Stimulated activated naive B cell treated with anti-CD40 and anti-IgM and Interleukin-4, amounts not matched to agents 10 μg/mL and 1 μg/mL and 100 μg/mL, for 72 hours (primary cell): Measurements from ENCODE around the gene EPX.
"Not testable (repeated sequence)": the region's sequence is repeated elsewhere in the genome, so short reads cannot be mapped to it uniquely, and the experiment has no call there.

ENCODE experiments used
- ATAC-seq, 2 donors: fragments of 150-1000 bp; cut with Tn5 transposase; replicated peaks; 2 replicates each; pipeline ENCODE4 v1.10.0; 2021; ENCODE audit warnings: moderate library complexity in 1 of 2
- DNase-seq: peaks from one replicate; pipeline ENCODE4 v3.0.0; 2021
- H3K27ac Mint-ChIP-seq: one replicate; pipeline ENCODE4 v1.8.0; 2022; ENCODE audit warnings: mild to moderate bottlenecking, mixed read lengths
- H3K27me3 Mint-ChIP-seq, 2 donors: one replicate each; pipeline ENCODE4 v1.8.0; 2022; ENCODE audit warnings: mixed read lengths in 2 of 2
- H3K36me3 Mint-ChIP-seq, 2 donors: one replicate each; pipeline ENCODE4 v1.8.0; 2022; ENCODE audit warnings: mixed read lengths in 2 of 2, mild to moderate bottlenecking in 1 of 2
- H3K4me1 Mint-ChIP-seq, 2 donors: one replicate each; pipeline ENCODE4 v1.8.0; 2022; ENCODE audit warnings: mixed read lengths in 2 of 2, mild to moderate bottlenecking in 1 of 2
- H3K4me3 Mint-ChIP-seq, 2 donors: one replicate each; pipeline ENCODE4 v1.8.0; 2022; ENCODE audit warnings: mild to moderate bottlenecking in 2 of 2, mixed read lengths in 2 of 2, moderate library complexity in 1 of 2
- H3K9me3 Mint-ChIP-seq, 2 donors: one replicate each; pipeline ENCODE4 v1.8.0; 2022; ENCODE audit warnings: mixed read lengths in 2 of 2, mild to moderate bottlenecking in 1 of 2

Gene EPX, protein sequence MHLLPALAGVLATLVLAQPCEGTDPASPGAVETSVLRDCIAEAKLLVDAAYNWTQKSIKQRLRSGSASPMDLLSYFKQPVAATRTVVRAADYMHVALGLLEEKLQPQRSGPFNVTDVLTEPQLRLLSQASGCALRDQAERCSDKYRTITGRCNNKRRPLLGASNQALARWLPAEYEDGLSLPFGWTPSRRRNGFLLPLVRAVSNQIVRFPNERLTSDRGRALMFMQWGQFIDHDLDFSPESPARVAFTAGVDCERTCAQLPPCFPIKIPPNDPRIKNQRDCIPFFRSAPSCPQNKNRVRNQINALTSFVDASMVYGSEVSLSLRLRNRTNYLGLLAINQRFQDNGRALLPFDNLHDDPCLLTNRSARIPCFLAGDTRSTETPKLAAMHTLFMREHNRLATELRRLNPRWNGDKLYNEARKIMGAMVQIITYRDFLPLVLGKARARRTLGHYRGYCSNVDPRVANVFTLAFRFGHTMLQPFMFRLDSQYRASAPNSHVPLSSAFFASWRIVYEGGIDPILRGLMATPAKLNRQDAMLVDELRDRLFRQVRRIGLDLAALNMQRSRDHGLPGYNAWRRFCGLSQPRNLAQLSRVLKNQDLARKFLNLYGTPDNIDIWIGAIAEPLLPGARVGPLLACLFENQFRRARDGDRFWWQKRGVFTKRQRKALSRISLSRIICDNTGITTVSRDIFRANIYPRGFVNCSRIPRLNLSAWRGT

DNA sequence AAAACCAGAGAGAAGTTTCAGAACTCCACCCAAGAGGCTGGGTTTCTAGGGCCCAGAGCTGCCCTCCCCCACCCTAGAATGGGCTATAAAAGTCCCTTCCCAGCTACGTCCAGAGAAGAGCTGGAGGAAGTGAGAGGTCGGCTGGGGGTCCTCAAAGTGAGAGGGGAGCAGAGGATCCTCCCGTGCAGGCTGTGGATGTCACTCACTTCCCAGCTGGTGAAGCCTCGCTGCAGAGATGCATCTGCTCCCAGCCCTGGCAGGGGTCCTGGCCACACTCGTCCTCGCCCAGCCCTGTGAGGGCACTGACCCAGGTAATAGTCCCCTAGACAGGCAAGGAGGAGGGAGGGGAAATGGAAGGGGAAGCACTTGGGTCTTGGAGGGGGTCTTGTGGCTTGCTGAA lies at the start of gene EPX:
TSS of gene EPX (plus strand) at position 115 of the 400 bp plus-strand sequence. CDS start at position 236, 121 bp downstream.
- no peaks in the 10 kb centered on the region for H3K36me3 Mint-ChIP-seq
- H3K27me3 Mint-ChIP-seq = peaks cover 37 to 56% of the 10 kb centered on the region in 2 donors
- DNase-seq (no peak), ATAC-seq (no peak)
- H3K27ac Mint-ChIP-seq = no peak within 1 kb of the TSS
- no peaks in the 10 kb centered on the region for H3K9me3 Mint-ChIP-seq
- H3K4me1 Mint-ChIP-seq = peaks cover 2 to 5% of the 10 kb centered on the region in 2 donors
- H3K4me3 Mint-ChIP-seq = no peak within 1 kb of the TSS

DNA sequence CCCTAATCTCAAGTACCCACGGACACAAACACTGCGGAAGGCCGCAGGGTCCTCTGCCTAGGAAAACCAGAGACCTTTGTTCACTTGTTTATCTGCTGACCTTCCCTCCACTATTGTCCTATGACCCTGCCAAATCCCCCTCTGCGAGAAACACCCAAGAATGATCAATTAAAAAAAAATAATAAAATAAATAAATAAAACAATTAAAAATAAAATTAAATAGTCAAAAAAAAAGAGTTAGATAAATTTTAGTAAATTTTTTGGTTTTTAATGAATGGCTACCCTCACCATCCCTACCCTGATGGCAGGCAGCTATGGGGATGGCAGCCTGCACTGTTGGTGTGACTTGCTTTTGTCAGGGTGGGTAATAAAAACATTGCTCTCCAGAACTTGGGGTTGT lies 49.2 kb upstream of the EPX start:
- not testable (repeated sequence) for ATAC-seq, H3K4me1 Mint-ChIP-seq, DNase-seq, H3K27ac Mint-ChIP-seq, H3K36me3 Mint-ChIP-seq, H3K4me3 Mint-ChIP-seq
- Mint-ChIP-seq H3K27me3 (peaks cover 34 to 66% of the 10 kb centered on the region in 2 donors), H3K9me3 (peaks cover 20 to 28% of the 10 kb centered on the region in 2 donors)

DNA sequence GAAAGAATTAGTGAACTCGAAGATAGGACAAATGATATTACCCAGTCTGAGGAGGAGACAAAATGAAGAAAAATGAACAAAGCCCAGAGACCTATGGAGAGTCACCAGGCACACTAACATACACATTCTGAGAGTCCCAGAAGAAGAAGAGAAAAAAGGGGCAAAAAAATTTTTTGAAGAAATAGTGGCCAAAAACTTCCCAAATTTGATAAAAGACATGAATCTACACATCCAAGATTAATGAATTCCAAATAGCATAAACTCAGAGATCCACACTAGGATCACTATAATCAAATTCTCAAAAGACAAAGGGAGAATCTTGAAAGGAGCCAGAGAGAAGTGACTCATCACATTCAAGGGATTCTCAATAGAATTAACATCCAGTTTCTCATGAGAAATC lies 47.7 kb upstream of the EPX start:
- ATAC-seq (no peak), DNase-seq (no peak)
- Mint-ChIP-seq H3K4me3 (no peak overlapping the region), H3K27me3 (peaks cover 43 to 65% of the 10 kb centered on the region in 2 donors), H3K27ac (no peak overlapping the region), H3K4me1 (no peaks in the 10 kb centered on the region), H3K9me3 (peaks cover 20 to 28% of the 10 kb centered on the region in 2 donors), H3K36me3 (peaks cover 6 to 9% of the 10 kb centered on the region in 2 donors)

DNA sequence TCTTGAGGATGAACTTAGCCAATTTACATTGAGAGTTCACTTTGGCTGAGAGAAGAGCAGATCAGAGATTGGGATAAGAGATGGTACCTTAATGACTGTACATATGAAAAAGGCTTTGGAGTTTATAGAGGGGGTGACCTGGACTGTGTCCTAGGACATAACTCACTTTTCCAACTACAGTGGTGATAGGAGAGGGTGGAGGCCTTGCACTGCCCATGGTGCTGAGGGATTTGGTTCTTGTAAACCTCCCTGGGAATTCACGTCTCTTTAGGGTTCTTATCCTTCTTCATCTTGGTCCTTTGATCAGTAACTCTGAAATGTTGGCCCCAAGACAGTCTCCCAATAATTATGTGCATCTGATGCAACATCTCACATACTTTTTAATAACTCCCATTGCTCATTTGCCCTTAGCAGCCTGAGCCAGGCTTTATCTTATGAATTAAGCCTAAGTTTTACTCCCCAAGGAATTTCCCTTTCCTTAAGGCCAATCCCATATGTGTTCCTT lies 44.5 kb upstream of the EPX start, which contains the start of gene OR4D1:
TSS of gene OR4D1 (plus strand) at position 455 of the 505 bp plus-strand sequence. CDS start 6,770 bp downstream, outside the sequence.
- Mint-ChIP-seq H3K9me3 (peaks cover 20 to 28% of the 10 kb centered on the region in 2 donors), H3K27me3 (peaks cover 42 to 51% of the 10 kb centered on the region in 2 donors), H3K4me3 (no peak within 1 kb of the TSS), H3K36me3 (peaks cover 6 to 9% of the 10 kb centered on the region in 2 donors), H3K27ac (no peak within 1 kb of the TSS), H3K4me1 (peaks cover 0 to 7% of the 10 kb centered on the region in 2 donors)
- DNase-seq = no peak
- no peak for ATAC-seq

DNA sequence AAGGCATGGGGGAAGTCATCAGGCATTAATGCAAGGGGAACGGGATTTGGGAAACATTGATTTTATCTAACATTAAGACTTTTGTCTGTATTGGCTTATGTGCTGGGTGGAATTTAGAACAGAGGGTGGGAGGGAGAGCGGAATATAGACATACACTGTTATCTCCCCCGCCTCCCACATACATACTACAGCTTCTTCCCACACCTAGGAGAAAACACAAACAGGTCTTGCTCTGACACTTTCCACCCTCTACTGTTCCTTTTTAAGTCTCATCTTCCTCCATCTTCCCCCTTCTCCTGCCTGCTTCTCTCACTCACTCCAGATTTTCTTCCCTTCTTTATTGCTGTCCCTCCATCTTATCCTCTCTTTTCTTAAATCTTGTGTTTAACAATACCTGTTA lies 43.9 kb upstream of the EPX start:
- Mint-ChIP-seq H3K36me3 (peaks cover 6 to 9% of the 10 kb centered on the region in 2 donors), H3K27me3 (peaks cover 41 to 50% of the 10 kb centered on the region in 2 donors), H3K4me1 (peaks cover 0 to 9% of the 10 kb centered on the region in 2 donors), H3K4me3 (no peak overlapping the region), H3K27ac (no peak overlapping the region), H3K9me3 (peaks cover 20 to 28% of the 10 kb centered on the region in 2 donors)
- ATAC-seq (no peak), DNase-seq (no peak)

DNA sequence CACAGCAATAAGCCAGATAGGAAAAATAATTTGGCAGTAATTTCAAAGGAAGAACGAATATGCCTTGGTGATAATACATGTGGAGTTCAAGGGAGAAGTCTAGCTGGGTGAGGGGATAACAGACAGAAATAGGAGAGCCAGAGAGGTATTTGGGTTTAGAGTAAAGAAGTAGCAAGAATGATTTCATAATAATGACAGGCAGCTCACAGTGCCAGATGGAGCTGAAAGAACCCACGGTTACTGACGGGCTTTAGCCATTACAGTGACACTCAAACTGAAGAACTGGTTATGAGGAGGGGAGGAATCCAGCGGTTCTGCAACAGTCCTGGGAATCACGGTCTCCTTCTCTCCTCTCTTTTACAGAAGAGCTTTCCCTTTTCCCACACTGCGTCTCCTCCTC lies 42.1 kb upstream of the EPX start:
- no peak overlapping the region for H3K27ac Mint-ChIP-seq
- peaks cover 34 to 47% of the 10 kb centered on the region in 2 donors for H3K27me3 Mint-ChIP-seq
- H3K4me3 Mint-ChIP-seq = no peak overlapping the region
- H3K4me1 Mint-ChIP-seq = peaks cover 0 to 9% of the 10 kb centered on the region in 2 donors
- peaks cover 0 to 2% of the 10 kb centered on the region in 2 donors for H3K36me3 Mint-ChIP-seq
- H3K9me3 Mint-ChIP-seq = peaks cover 9 to 13% of the 10 kb centered on the region in 2 donors
- DNase-seq (no peak), ATAC-seq (no peak)

DNA sequence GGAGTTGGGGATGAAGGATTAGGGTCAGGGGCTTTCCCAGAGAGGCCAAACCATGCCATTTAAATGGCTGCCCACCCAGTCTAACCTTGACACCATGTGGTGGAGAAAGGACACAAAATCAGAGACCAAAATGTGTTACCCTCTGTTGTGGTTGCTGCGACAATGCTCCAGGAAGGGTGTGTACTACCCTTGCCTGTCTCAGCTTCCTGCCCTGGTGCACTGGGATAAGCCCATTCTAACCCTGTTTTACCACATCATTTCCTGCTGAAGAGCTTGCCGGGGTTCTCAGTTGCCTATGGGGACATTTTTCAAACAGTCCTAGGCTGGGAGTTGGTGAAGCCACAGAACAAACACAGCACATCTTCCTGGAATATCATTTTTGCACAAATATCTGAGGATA lies 39.5 kb upstream of the EPX start:
- H3K36me3 Mint-ChIP-seq = no peaks in the 10 kb centered on the region
- H3K4me3 Mint-ChIP-seq = no peak overlapping the region
- H3K27ac Mint-ChIP-seq = no peak overlapping the region
- no peaks in the 10 kb centered on the region for H3K9me3 Mint-ChIP-seq
- ATAC-seq = no peak
- peaks cover 42 to 47% of the 10 kb centered on the region in 2 donors for H3K27me3 Mint-ChIP-seq
- H3K4me1 Mint-ChIP-seq = peaks cover 7 to 20% of the 10 kb centered on the region in 2 donors
- no peak for DNase-seq

DNA sequence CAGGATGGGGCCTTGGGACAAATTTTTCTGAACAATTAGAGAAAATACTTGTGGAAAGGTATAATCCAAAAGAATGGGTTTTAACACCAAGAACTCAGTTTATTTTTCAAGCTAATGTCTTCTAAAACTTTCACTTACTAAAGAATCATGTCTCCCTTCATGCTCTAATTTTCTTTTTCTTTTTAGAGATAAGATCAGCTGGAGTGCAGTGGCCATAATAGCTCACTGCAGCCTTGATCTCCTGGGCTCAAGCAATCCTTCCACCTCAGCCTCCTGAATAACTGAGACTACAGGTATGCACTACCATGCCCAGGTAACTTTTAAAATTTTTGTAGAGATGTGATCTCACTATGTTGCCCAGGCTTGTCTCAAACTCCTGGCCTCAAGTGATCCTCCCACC lies 38.9 kb upstream of the EPX start:
- Mint-ChIP-seq H3K4me3 (no peak overlapping the region), H3K9me3 (no peaks in the 10 kb centered on the region), H3K4me1 (peaks cover 7 to 20% of the 10 kb centered on the region in 2 donors), H3K27me3 (peaks cover 35 to 41% of the 10 kb centered on the region in 2 donors), H3K36me3 (no peaks in the 10 kb centered on the region), H3K27ac (no peak overlapping the region)
- DNase-seq (no peak), ATAC-seq (no peak)

DNA sequence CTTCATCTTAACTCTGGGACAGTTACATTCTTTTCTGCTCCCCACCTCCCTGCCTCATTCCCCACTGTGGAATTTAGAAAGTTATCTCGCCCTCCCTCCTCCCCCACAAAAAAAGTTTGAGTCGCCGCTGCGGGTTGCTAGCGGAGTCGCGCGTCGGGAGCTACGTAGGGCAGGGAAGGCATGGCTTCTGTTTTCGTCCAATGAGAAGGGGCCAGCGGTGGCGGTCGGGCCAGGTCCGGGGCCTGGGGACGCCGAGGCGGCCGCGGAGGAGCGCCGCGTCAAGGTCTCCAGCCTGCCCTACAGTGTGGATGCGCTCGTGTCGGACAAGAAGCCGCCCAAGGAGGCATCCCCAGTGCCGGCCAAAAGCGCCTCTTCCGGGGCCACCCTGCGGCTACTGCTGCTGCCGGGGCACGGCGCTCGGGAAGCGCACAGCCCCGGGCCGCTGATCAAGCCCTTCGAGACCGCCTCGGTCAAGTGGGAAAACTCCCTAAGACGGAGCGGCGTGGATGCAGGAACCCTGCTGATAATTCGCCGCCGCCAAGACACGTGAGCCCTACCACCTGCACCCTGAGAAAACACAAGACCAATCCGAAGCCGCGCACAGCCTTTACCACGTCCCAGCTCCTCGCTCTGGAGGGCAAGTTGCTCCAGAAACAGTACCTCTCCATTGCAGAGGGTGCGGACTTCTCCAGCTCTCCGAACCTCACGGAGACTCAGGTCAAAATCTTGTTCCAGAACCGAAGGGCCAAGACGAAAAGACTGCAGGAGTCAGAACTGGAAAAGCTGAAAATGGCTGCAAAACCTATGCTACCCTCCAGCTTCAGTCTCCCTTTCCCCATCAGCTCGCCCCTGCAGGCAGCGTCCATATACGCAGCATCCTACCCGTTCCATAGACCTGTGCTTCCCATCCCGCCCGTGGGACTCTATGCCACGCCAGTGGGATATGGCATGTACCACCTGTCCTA lies 35.4 kb upstream of the EPX start:
- DNase-seq = peak; percentile 6
- peak overlapping the region; percentile 85 for H3K27ac Mint-ChIP-seq

DNA sequence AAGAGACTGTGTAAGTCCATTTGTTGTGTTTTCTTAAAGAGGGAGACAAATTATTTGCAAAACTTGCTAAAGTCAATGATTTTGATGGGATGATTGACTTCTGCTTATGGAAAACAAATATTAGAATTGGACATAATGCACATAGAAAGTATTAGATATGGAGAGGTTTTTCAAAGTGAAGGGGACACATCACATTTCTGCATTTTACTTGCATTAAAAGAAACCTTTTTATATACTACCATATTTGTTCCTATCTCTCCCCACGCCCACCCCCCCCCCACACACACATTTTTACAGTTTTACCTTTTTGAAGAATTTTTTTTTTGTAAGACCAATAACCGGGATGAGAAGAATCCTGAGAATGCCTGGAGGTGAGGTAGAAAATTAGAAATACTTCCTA lies 34.3 kb upstream of the EPX start:
- H3K36me3 Mint-ChIP-seq = no peaks in the 10 kb centered on the region
- no peak for DNase-seq
- H3K9me3 Mint-ChIP-seq = no peaks in the 10 kb centered on the region
- ATAC-seq = no peak
- H3K4me1 Mint-ChIP-seq = peaks cover 7 to 11% of the 10 kb centered on the region in 2 donors
- H3K4me3 Mint-ChIP-seq = no peak overlapping the region
- peaks cover 33 to 42% of the 10 kb centered on the region in 2 donors for H3K27me3 Mint-ChIP-seq
- no peak overlapping the region for H3K27ac Mint-ChIP-seq

More for the DNA sequence above, 35.4 kb upstream of the EPX start:
- peak; percentile 83 to 88 for ATAC-seq
- H3K9me3 Mint-ChIP-seq = no peaks in the 10 kb centered on the region
- H3K4me3 Mint-ChIP-seq = peak overlapping the region; percentile 83 to 84
- H3K27me3 Mint-ChIP-seq = peaks cover 30 to 39% of the 10 kb centered on the region in 2 donors
- H3K4me1 Mint-ChIP-seq = peaks cover 7 to 20% of the 10 kb centered on the region in 2 donors
- no peaks in the 10 kb centered on the region for H3K36me3 Mint-ChIP-seq

DNA sequence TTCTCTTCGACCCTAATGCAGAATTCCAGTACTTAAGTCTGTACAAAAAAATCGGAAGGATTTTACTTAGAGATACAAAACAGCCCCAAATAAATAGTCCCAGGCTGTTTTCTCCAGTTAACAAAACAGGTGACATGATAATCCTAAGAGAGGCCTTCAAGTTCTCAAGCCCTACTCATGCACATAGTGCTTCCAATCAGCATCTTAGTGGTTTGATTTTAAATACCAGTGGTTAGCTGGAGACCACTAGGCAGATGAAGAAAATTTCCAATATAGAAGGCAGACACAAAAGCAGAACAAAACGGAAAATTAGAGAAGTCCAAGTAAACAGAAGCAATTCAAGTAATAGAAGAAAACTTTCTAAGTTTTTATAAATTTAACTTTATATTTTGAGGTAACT lies 31.0 kb upstream of the EPX start:
- no peak for DNase-seq
- H3K36me3 Mint-ChIP-seq = no peaks in the 10 kb centered on the region
- H3K9me3 Mint-ChIP-seq = no peaks in the 10 kb centered on the region
- H3K27ac Mint-ChIP-seq = no peak overlapping the region
- no peak overlapping the region for H3K4me3 Mint-ChIP-seq
- no peak for ATAC-seq
- H3K4me1 Mint-ChIP-seq = peaks cover 7 to 11% of the 10 kb centered on the region in 2 donors
- peaks cover 35 to 39% of the 10 kb centered on the region in 2 donors for H3K27me3 Mint-ChIP-seq

DNA sequence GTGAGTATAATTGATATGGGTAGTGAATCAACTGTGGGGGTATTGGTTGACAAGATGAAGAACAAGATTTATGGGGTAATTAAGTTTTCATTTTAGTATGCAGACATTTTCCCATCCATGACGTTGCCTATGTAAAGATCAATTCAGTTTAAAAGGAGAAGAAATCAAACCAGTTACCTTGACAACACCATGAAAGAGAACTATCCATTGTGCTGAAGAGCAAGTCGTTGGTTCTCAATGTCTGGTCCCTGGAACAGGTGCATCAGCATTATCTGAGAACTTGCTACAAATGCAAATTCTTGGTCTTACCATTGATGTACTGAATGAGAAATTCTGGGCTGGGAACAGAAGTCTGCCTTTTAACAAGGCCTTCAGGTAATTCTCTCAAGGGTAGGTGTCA lies 26.5 kb upstream of the EPX start:
- DNase-seq (no peak), ATAC-seq (no peak)
- no peak overlapping the region for H3K4me3 Mint-ChIP-seq
- H3K36me3 Mint-ChIP-seq = peaks cover 0 to 4% of the 10 kb centered on the region in 2 donors
- peaks cover 0 to 4% of the 10 kb centered on the region in 2 donors for H3K9me3 Mint-ChIP-seq
- peaks cover 45 to 52% of the 10 kb centered on the region in 2 donors for H3K27me3 Mint-ChIP-seq
- H3K4me1 Mint-ChIP-seq = no peaks in the 10 kb centered on the region
- no peak overlapping the region for H3K27ac Mint-ChIP-seq

DNA sequence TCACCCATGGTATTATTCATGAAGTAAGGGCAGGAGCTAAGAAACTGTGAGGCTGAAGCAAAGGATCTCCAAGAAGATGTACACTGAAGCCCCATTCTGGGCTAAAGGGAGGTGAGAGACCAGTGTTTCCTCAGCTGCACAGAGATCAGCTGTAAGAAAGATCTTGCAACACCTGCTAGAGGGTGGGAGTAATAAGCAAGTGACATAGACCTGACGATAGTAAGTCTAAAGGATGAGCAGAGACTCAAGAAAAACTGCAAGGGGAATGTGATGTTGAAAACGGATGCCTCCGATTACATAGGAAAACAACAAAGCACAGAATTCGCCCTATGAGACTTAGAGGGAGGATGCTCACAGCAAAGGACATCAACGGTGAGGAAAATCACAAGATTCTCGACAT lies 25.8 kb upstream of the EPX start, which contains the start of gene OR4D2:
TSS of gene OR4D2 (plus strand) at position 301 of the 400 bp plus-strand sequence. CDS start 2,674 bp downstream, outside the sequence.
- peaks cover 0 to 4% of the 10 kb centered on the region in 2 donors for H3K36me3 Mint-ChIP-seq
- H3K27me3 Mint-ChIP-seq = peaks cover 45 to 54% of the 10 kb centered on the region in 2 donors
- H3K4me1 Mint-ChIP-seq = no peaks in the 10 kb centered on the region
- peaks cover 0 to 4% of the 10 kb centered on the region in 2 donors for H3K9me3 Mint-ChIP-seq
- ATAC-seq (no peak), DNase-seq (no peak)
- no peak within 1 kb of the TSS for H3K27ac Mint-ChIP-seq
- H3K4me3 Mint-ChIP-seq = no peak within 1 kb of the TSS
